ENCODE results near the gene SLCO4A1.

The SLCO4A1 gene

GRCh38 chr20:62688855-62689460 lies 46.7 kb downstream of the SLCO4A1 start:
- DNase-seq, result no peak

GRCh38 chr20:62689861-62690260 lies 47.6 kb downstream of the SLCO4A1 start:
- DNase-seq, result no peak

- no peak for DNase-seq
These were observed 48.0 kb downstream of the SLCO4A1 start for GRCh38 chr20:62690261-62690820.

- no peak for DNase-seq
These were observed 49.2 kb downstream of the SLCO4A1 start for GRCh38 chr20:62691487-62691886.

GRCh38 chr20:62692176-62692575 lies 49.9 kb downstream of the SLCO4A1 start:
- DNase-seq, result no peak

GRCh38 chr20:62692801-62693523 lies 50.7 kb downstream of the SLCO4A1 start:
- DNase-seq, result no peak

- DNase-seq, result no peak
These were observed 51.2 kb downstream of the SLCO4A1 start for GRCh38 chr20:62693524-62693922.

GRCh38 chr20:62694106-62694505 lies 51.8 kb downstream of the SLCO4A1 start:
- no peak for DNase-seq

GRCh38 chr20:62694868-62695267 lies 52.6 kb downstream of the SLCO4A1 start:
- DNase-seq, result no peak

GRCh38 chr20:62695448-62696414 lies 53.4 kb downstream of the SLCO4A1 start:
- DNase-seq, result no peak

- no peak for DNase-seq
These were observed 54.2 kb downstream of the SLCO4A1 start for GRCh38 chr20:62696434-62696957.

- no peak for DNase-seq
These were observed 54.7 kb downstream of the SLCO4A1 start for GRCh38 chr20:62696989-62697388.

- no peak for DNase-seq
These were observed 55.2 kb downstream of the SLCO4A1 start for GRCh38 chr20:62697468-62697912.

- DNase-seq, result no peak
These were observed 55.9 kb downstream of the SLCO4A1 start for GRCh38 chr20:62698231-62698630.

- no peak for DNase-seq
These were observed 57.0 kb downstream of the SLCO4A1 start for GRCh38 chr20:62699296-62699695.

- no peak for DNase-seq
These were observed 57.4 kb downstream of the SLCO4A1 start for GRCh38 chr20:62699741-62700140.

- DNase-seq, result no peak
These were observed 58.1 kb downstream of the SLCO4A1 start for GRCh38 chr20:62700261-62700930.

- no peak for DNase-seq
These were observed 59.1 kb downstream of the SLCO4A1 start for GRCh38 chr20:62701161-62702012.

GRCh38 chr20:62702013-62702300 lies 59.7 kb downstream of the SLCO4A1 start:
- DNase-seq, result no peak

- no peak for DNase-seq
These were observed 60.9 kb downstream of the SLCO4A1 start for GRCh38 chr20:62702895-62703852.

Measured in CD4-positive, alpha-beta T cell treated with Interleukin-10 for 1 hour (primary cell).